Liver (tissue), 9 donors: ENCODE results near the gene ZFYVE9. TPM values are rescaled to one million over a fixed set of nuclear protein-coding genes. Genes with fewer than 3 reads are reported as not detected.
A peak's percentile ranks its signal among the peaks of the same experiment; 100 is the strongest.

Experiments
- DNase-seq: peaks from one replicate; pipeline ENCODE4 v3.0.0-alpha.2; 2017; ENCODE audit warnings: low spot score
- H3K27ac ChIP-seq, 2 donors: one replicate each; pipeline ENCODE4 v1.7.0; 2013; ENCODE audit warnings: inconsistent platforms in 2 of 2, low read length in 2 of 2, control low read depth in 1 of 2, low read depth in 1 of 2, mild to moderate bottlenecking in 1 of 2
- H3K27me3 ChIP-seq, 4 donors: one replicate each; pipeline versions ENCODE4 v1.6.1 to v1.7.0; 2013; ENCODE audit warnings: low read length in 3 of 4, inconsistent platforms in 1 of 4, mild to moderate bottlenecking in 1 of 4, moderate library complexity in 1 of 4; ENCODE audit not compliant: control insufficient read depth in 4 of 4, insufficient read depth in 4 of 4
- H3K36me3 ChIP-seq, 4 donors: one replicate each; pipeline versions ENCODE4 v1.6.1 to v1.7.0; 2013; ENCODE audit warnings: low read length in 3 of 4, mild to moderate bottlenecking in 3 of 4, low read depth in 1 of 4, moderate library complexity in 1 of 4; ENCODE audit not compliant: control insufficient read depth in 4 of 4, insufficient read depth in 3 of 4
- H3K4me1 ChIP-seq, 4 donors: one replicate each; pipeline versions ENCODE4 v1.6.1 to v1.7.0; 2013; ENCODE audit warnings: low read length in 3 of 4, mild to moderate bottlenecking in 3 of 4, moderate library complexity in 1 of 4; ENCODE audit not compliant: control insufficient read depth in 4 of 4, insufficient read depth in 4 of 4
- H3K4me3 ChIP-seq, 3 donors: one replicate each; pipeline versions ENCODE4 v1.6.1 to v1.7.0; 2013; ENCODE audit warnings: low read length in 3 of 3, control low read depth in 1 of 3, low read depth in 1 of 3, mild to moderate bottlenecking in 1 of 3
- H3K9ac ChIP-seq, 2 donors: one replicate each; pipeline ENCODE4 v1.7.0; 2013; ENCODE audit warnings: low read length in 2 of 2, mild to moderate bottlenecking in 2 of 2, moderate library complexity in 2 of 2, control low read depth in 1 of 2, low read depth in 1 of 2
- H3K9me3 ChIP-seq, 4 donors: one replicate each; pipeline versions ENCODE4 v1.6.1 to v1.7.0; 2013; ENCODE audit warnings: low read length in 3 of 4; ENCODE audit not compliant: control insufficient read depth in 4 of 4
- ATF3 ChIP-seq: IDR thresholded peaks from 2 replicates; pipeline ENCODE4 v1.6.1; 2016; ENCODE audit warnings: antibody characterized with exemption
- CTCF ChIP-seq: fragments of 150-350 bp; IDR thresholded peaks from 2 replicates; pipeline ENCODE4 v1.5.1; 2017; ENCODE audit warnings: improper control_type of control experiment, low read depth, low read length; ENCODE audit not compliant: missing input control
- FOXA1 ChIP-seq: IDR thresholded peaks from 2 replicates; pipeline ENCODE4 v1.6.1; 2016; ENCODE audit warnings: antibody characterized with exemption
- FOXA2 ChIP-seq: IDR thresholded peaks from 2 replicates; pipeline ENCODE4 v1.6.1; 2016; ENCODE audit warnings: antibody characterized with exemption
- GABPA ChIP-seq, 2 donors: IDR thresholded peaks in 1 of 2; conservative IDR thresholded peaks in 1 of 2; 2 replicates each; pipeline ENCODE4 v1.6.1; 2016; ENCODE audit warnings: antibody characterized with exemption in 2 of 2, mild to moderate bottlenecking in 1 of 2, moderate library complexity in 1 of 2
- HNF4A ChIP-seq, 2 donors: conservative IDR thresholded peaks; 2 replicates each; pipeline ENCODE4 v1.6.1; 2016; ENCODE audit warnings: antibody characterized with exemption in 2 of 2, mild to moderate bottlenecking in 2 of 2
- HNF4G ChIP-seq: IDR thresholded peaks from 2 replicates; pipeline ENCODE4 v1.6.1; 2016; ENCODE audit warnings: antibody characterized with exemption
- JUND ChIP-seq, 2 donors: IDR thresholded peaks; 2 replicates each; pipeline ENCODE4 v1.6.1; 2016; ENCODE audit warnings: antibody characterized with exemption in 2 of 2
- MAX ChIP-seq: IDR thresholded peaks from 2 replicates; pipeline ENCODE4 v1.6.1; 2016; ENCODE audit warnings: antibody characterized with exemption
- NR2F2 ChIP-seq: IDR thresholded peaks from 2 replicates; pipeline ENCODE4 v1.6.1; 2016; ENCODE audit warnings: antibody characterized with exemption
- RAD21 ChIP-seq, 2 donors: IDR thresholded peaks; 2 replicates each; pipeline ENCODE4 v1.6.1; 2016; ENCODE audit warnings: antibody characterized with exemption in 2 of 2, mild to moderate bottlenecking in 2 of 2
- RXRA ChIP-seq, 2 donors: IDR thresholded peaks; 2 replicates each; pipeline ENCODE4 v1.6.1; 2017 to 2018; ENCODE audit warnings: antibody characterized with exemption in 2 of 2, mild to moderate bottlenecking in 1 of 2
- SP1 ChIP-seq: IDR thresholded peaks from 2 replicates; pipeline ENCODE4 v1.6.1; 2018; ENCODE audit warnings: antibody characterized with exemption, mild to moderate bottlenecking
- TAF1 ChIP-seq: conservative IDR thresholded peaks from 2 replicates; pipeline ENCODE4 v1.6.1; 2016; ENCODE audit warnings: antibody characterized with exemption, mild to moderate bottlenecking
- YY1 ChIP-seq: IDR thresholded peaks from 2 replicates; pipeline ENCODE4 v1.6.1; 2016; ENCODE audit warnings: antibody characterized with exemption, mild to moderate bottlenecking
- ZBTB33 ChIP-seq: IDR thresholded peaks from 2 replicates; pipeline ENCODE4 v1.6.1; 2016; ENCODE audit warnings: antibody characterized with exemption
- WGBS: extraction: QIAGEN DNeasy Blood & Tissue Kit; methylation state at CpG from one replicate; pipeline ENCODE4 v1.1.7; 2013; 5-methylcytosine and 5-hydroxymethylcytosine counted together
- polyA plus RNA-seq, 2 donors: library from polyadenylated mRNA; stranded (reverse) in 1 of 2; unstranded in 1 of 2; fragments of 200-250 nt in 1 of 2; fragments of >200 nt in 1 of 2; fragmentation: Nextera tagmentation in 1 of 2; extraction: Ambion mirVana in 1 of 2; gene quantifications; one replicate each; pipeline versions ENCODE4 v1.2.1 to v1.2.3, GENCODE V29; 2013 to 2015
- total RNA-seq, 2 donors: library from RNA; depleted of rRNA; stranded (reverse); fragments of >200 nt; gene quantifications; one replicate each; pipeline ENCODE4 v1.2.3, GENCODE V29; 2014
- donor health status: healthy.
- donor health status: healthy.
- donor health status: healthy.
- donor health status: healthy.
- donor health status: healthy.

Gene ZFYVE9
- total and polyA plus RNA-seq, 4 donors: 3.8 to 20.9 (median 7.7) TPM

- no peak overlapping the region for H3K4me3 ChIP-seq
- no peaks in the 10 kb centered on the region for H3K9me3 ChIP-seq
- TF ChIP-seq CTCF: no peak
- TF ChIP-seq ATF3: no peak
- peak in 1 of 2 donors; percentile 34 for TF ChIP-seq JUND (IDR thresholded peaks at IDR 0.05)
- no peaks in the 10 kb centered on the region for H3K36me3 ChIP-seq
- WGBS: 80% methylated on average over 5 of the region's 5 CpGs
- H3K4me1 ChIP-seq: peaks cover 3 to 11% (median 8%) of the 10 kb centered on the region in 4 donors
- no peak overlapping the region for H3K27ac ChIP-seq
- H3K27me3 ChIP-seq: no peaks in the 10 kb centered on the region
- DNase-seq: no peak
- H3K9ac ChIP-seq: no peak overlapping the region
Observed at GRCh38 chr1:52139817-52140540, 1.9 kb upstream of the ZFYVE9 start.

GRCh38 chr1:52140633-52141512, 1.0 kb upstream of the ZFYVE9 start:
- Histone ChIP-seq H3K27ac (peak overlapping the region; percentile 91 to 96), H3K9me3 (no peaks in the 10 kb centered on the region), H3K4me1 (peaks cover 3 to 11% (median 8%) of the 10 kb centered on the region in 4 donors), H3K27me3 (no peaks in the 10 kb centered on the region), H3K36me3 (no peaks in the 10 kb centered on the region), H3K4me3 (peak overlapping the region in 2 of 3 donors; percentile 78 to 99), H3K9ac (peak overlapping the region; percentile 80 to 82)
- no peak for DNase-seq
- TF ChIP-seq YY1: peak; percentile 24
- TF ChIP-seq RXRA (IDR thresholded peaks at IDR 0.05): no peak
- 29% methylated on average over 2 of the region's 2 CpGs for WGBS

GRCh38 chr1:52142220-52143183, 613 bp downstream of the ZFYVE9 start:
- H3K4me3 ChIP-seq: peak overlapping the region; percentile 78 to 99 (median 85)
- peak; percentile 52 for DNase-seq
- H3K27ac ChIP-seq: peak overlapping the region; percentile 91 to 96
- H3K36me3 ChIP-seq: no peaks in the 10 kb centered on the region
- H3K4me1 ChIP-seq: peaks cover 3 to 11% (median 8%) of the 10 kb centered on the region in 4 donors
- H3K9me3 ChIP-seq: no peaks in the 10 kb centered on the region
- 2% methylated on average over 80 of the region's 80 CpGs for WGBS
- peak overlapping the region; percentile 89 to 91 for H3K9ac ChIP-seq
- H3K27me3 ChIP-seq: no peaks in the 10 kb centered on the region
- TF ChIP-seq NR2F2 (no peak), TAF1 (no peak), HNF4G (no peak), RXRA (IDR thresholded peaks at IDR 0.05) (no peak), YY1 (peak; percentile 26), CTCF (no peak), FOXA2 (no peak), SP1 (no peak), RAD21 (IDR thresholded peaks at IDR 0.05) (peak in 1 of 2 donors; percentile 26), GABPA (IDR thresholded peaks at IDR 0.05 in 1 of 2, conservative IDR thresholded peaks at IDR 0.05 in 1 of 2) (no peak), HNF4A (conservative IDR thresholded peaks at IDR 0.05) (no peak), ZBTB33 (no peak), JUND (IDR thresholded peaks at IDR 0.05) (no peak), MAX (no peak), ATF3 (no peak), FOXA1 (no peak)
